KMS-11 (cell line): ENCODE measurements around the gene METTL8.

ENCODE experiments used
- H2AFZ ChIP-seq: fragments of 200-600 bp; sonication (generic); 2 replicates; pipeline ENCODE4 v1.6.1; 2016; ENCODE audit warnings: antibody characterized with exemption, mixed run types, low read depth
- H3K27ac ChIP-seq: fragments of 200-600 bp; sonication (generic); 2 replicates; pipeline ENCODE4 v1.6.1; 2016; ENCODE audit warnings: mild to moderate bottlenecking, mixed run types
- H3K27me3 ChIP-seq: fragments of 200-600 bp; sonication (generic); 2 replicates; pipeline ENCODE4 v1.6.1; 2017; ENCODE audit warnings: mild to moderate bottlenecking, low read depth, mixed run types, moderate library complexity; ENCODE audit not compliant: insufficient read depth
- H3K36me3 ChIP-seq: fragments of 200-600 bp; sonication (generic); 2 replicates; pipeline ENCODE4 v1.6.1; 2017; ENCODE audit warnings: mild to moderate bottlenecking, mixed run types; ENCODE audit not compliant: insufficient read depth
- H3K4me1 ChIP-seq: fragments of 200-600 bp; sonication (generic); 2 replicates; pipeline ENCODE4 v1.6.1; 2016; ENCODE audit warnings: mild to moderate bottlenecking, low read depth, mixed run types; ENCODE audit not compliant: poor library complexity, severe bottlenecking
- H3K4me2 ChIP-seq: fragments of 200-600 bp; sonication (generic); 2 replicates; pipeline ENCODE4 v1.7.0; 2016; ENCODE audit warnings: mild to moderate bottlenecking, mixed run types
- H3K4me3 ChIP-seq: fragments of 200-600 bp; sonication (generic); IDR thresholded peaks from 2 replicates; pipeline ENCODE4 v1.6.1; 2017; ENCODE audit warnings: low read depth, low read length, mixed read lengths; ENCODE audit not compliant: insufficient read depth
- H3K79me2 ChIP-seq: fragments of 200-600 bp; sonication (generic); 2 replicates; pipeline ENCODE4 v1.6.1; 2016; ENCODE audit warnings: low read depth, mixed run types; ENCODE audit not compliant: insufficient read depth
- H3K9ac ChIP-seq: fragments of 200-600 bp; sonication (generic); 2 replicates; pipeline ENCODE4 v1.6.1; 2016; ENCODE audit warnings: mild to moderate bottlenecking, mixed run types
- H4K20me1 ChIP-seq: fragments of 200-600 bp; sonication (generic); 2 replicates; pipeline ENCODE4 v1.6.1; 2016; ENCODE audit warnings: mild to moderate bottlenecking, mixed run types; ENCODE audit not compliant: insufficient read depth
- TF ChIP-seq, protein P1 (sequence below): fragments of 200-600 bp; sonication (generic); conservative IDR thresholded peaks from 2 replicates; pipeline ENCODE4 v1.6.1; 2017; ENCODE audit warnings: low read depth, mild to moderate bottlenecking, antibody characterized with exemption, low read length, moderate library complexity, mixed read lengths

METTL8 gene

DNA sequence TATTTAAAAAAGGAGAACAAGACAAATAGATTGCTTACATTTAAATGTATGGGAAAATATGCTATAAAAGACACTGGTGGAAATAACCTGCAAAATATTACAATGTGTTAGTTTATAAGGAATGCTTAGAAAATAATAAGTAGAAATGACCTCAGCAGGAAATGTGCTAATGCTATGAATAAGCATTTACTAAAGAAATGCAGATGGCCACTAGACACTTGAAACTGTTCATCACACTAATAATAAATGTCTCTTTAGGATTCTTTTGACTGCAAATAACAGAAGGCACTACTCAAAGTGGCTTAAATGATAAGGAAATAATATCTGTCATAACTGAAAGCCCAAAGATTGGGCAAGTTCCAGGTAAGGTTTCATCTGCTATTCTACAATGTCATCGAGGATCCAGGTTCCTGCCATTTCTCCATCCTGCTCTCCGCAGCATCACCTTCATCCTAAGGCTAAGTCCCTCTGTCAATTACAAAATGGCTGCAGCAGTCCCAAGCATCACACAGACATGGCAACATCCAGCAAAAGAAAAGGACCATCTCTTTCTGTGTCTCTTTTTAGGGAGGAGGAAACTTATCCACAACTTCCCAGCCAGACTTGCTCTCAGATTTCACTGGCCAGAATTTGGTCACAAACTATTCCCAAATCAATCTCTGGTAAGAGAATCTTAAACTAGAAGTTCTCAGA lies 21.9 kb downstream of the METTL8 start:
- H3K27ac ChIP-seq: no peak overlapping the region
- H2AFZ ChIP-seq: no peak overlapping the region
- H3K79me2 ChIP-seq: no peaks in the 10 kb centered on the region; the same call in 1 of the 2 replicates
- no peaks in the 10 kb centered on the region for H3K27me3 ChIP-seq
- no peak overlapping the region for H3K4me2 ChIP-seq
- H3K36me3 ChIP-seq: no peaks in the 10 kb centered on the region; the same call in 1 of the 2 replicates
- H4K20me1 ChIP-seq: no peaks in the 10 kb centered on the region
- H3K4me3 ChIP-seq: no peak overlapping the region
- H3K9ac ChIP-seq: no peak overlapping the region
- TF ChIP-seq, protein P1, sequence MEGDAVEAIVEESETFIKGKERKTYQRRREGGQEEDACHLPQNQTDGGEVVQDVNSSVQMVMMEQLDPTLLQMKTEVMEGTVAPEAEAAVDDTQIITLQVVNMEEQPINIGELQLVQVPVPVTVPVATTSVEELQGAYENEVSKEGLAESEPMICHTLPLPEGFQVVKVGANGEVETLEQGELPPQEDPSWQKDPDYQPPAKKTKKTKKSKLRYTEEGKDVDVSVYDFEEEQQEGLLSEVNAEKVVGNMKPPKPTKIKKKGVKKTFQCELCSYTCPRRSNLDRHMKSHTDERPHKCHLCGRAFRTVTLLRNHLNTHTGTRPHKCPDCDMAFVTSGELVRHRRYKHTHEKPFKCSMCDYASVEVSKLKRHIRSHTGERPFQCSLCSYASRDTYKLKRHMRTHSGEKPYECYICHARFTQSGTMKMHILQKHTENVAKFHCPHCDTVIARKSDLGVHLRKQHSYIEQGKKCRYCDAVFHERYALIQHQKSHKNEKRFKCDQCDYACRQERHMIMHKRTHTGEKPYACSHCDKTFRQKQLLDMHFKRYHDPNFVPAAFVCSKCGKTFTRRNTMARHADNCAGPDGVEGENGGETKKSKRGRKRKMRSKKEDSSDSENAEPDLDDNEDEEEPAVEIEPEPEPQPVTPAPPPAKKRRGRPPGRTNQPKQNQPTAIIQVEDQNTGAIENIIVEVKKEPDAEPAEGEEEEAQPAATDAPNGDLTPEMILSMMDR: no peak
- H3K4me1 ChIP-seq: peaks cover 17% of the 10 kb centered on the region

DNA sequence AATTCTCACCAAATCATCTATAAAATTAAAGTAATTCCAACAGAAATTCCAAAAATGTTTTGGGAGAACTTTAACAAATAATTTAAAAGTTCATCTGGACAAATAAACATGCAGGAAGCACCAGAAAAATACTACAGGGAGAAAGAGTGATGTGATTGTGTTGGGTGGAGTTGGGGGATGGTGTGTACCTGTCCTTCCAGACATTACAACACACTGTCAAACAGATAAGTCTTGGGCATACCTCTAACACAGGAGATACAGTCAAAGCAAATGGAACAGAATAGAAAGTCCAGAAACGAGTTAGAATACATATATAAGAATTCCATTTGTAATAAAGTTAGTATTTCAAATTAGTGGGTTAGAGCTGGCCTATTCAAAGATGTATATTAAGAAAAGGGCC lies 22.6 kb downstream of the METTL8 start:
- no peak overlapping the region for H3K4me2 ChIP-seq
- no peaks in the 10 kb centered on the region for H4K20me1 ChIP-seq
- peaks cover 24% of the 10 kb centered on the region for H3K4me1 ChIP-seq
- no peak overlapping the region for H3K27ac ChIP-seq
- no peak overlapping the region for H3K9ac ChIP-seq
- H3K36me3 ChIP-seq: no peaks in the 10 kb centered on the region; the same call in 1 of the 2 replicates
- H3K4me3 ChIP-seq: no peak overlapping the region
- no peak overlapping the region for H2AFZ ChIP-seq
- TF ChIP-seq, protein P1: no peak
- no peaks in the 10 kb centered on the region; the same call in 1 of the 2 replicates for H3K79me2 ChIP-seq
- H3K27me3 ChIP-seq: no peaks in the 10 kb centered on the region

DNA sequence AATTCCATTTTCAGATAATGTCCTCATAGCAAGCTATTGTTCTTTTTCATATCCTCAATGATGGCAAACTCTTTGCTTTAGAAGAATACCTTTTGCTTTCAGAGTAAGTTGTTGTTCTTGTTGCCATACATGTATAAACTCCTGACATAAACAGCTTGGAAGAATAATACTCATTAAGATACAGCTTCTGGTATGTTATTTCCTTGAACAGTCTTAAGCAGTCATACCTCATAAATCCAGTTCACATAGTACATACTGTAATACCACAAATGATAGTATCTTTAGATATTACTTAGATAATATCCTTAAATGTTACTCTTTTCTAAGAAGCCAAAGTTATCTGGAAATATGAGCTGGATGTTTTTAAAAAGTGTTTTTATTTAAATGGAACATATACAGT lies 23.2 kb downstream of the METTL8 start:
- Histone ChIP-seq H2AFZ (no peak overlapping the region), H3K27ac (no peak overlapping the region), H3K4me3 (no peak overlapping the region), H3K4me1 (peaks cover 27% of the 10 kb centered on the region), H3K4me2 (no peak overlapping the region), H4K20me1 (no peaks in the 10 kb centered on the region), H3K27me3 (no peaks in the 10 kb centered on the region), H3K79me2 (no peaks in the 10 kb centered on the region; the same call in 1 of the 2 replicates), H3K9ac (no peak overlapping the region), H3K36me3 (no peaks in the 10 kb centered on the region; the same call in 1 of the 2 replicates)
- TF ChIP-seq, protein P1: no peak

DNA sequence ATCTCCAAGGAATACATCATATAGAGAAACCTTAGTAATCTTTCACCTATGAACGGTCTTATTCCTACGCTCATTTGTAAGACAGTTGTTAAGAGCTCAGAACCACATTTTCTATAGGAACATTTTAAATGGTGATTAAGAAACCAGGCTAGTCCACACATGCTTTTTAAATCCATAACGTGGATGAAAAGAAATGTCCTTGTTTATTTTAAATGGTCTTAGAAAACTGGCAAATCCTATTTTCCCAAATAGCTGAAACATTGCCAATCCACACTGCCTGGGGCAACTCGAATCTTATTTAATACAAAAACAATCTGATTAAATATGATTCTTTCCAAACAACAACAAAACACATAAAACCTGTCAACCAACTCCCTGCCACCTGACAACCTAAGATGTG lies 23.7 kb downstream of the METTL8 start:
- no peak overlapping the region for H2AFZ ChIP-seq
- no peaks in the 10 kb centered on the region for H4K20me1 ChIP-seq
- H3K27me3 ChIP-seq: no peaks in the 10 kb centered on the region
- H3K79me2 ChIP-seq: no peaks in the 10 kb centered on the region; the same call in 1 of the 2 replicates
- TF ChIP-seq, protein P1: no peak
- no peaks in the 10 kb centered on the region; the same call in 1 of the 2 replicates for H3K36me3 ChIP-seq
- no peak overlapping the region for H3K9ac ChIP-seq
- H3K4me1 ChIP-seq: peaks cover 32% of the 10 kb centered on the region
- H3K4me3 ChIP-seq: no peak overlapping the region
- H3K27ac ChIP-seq: no peak overlapping the region
- H3K4me2 ChIP-seq: no peak overlapping the region
